Hematopoietic multipotent progenitor cell (in vitro differentiated cells): ENCODE data around the gene MEGF9. TPM values are rescaled to one million over a fixed set of nuclear protein-coding genes. Genes with fewer than 3 reads are reported as not detected.
A peak's percentile ranks its signal among the peaks of the same experiment; 100 is the strongest.
"Not testable (repeated sequence)": the region's sequence is repeated elsewhere in the genome, so short reads cannot be mapped to it uniquely, and the experiment has no call there.

Experiments used
- DNase-seq, 3 donors: peaks; one replicate each; pipeline ENCODE4 v3.0.0-alpha.2; 2011 to 2015; ENCODE audit warnings: low read depth in 2 of 3, low spot score in 2 of 3
- total RNA-seq: library from RNA; depleted of rRNA; stranded (reverse); fragments of >200 nt; gene quantifications from one replicate; pipeline ENCODE4 v1.2.3, GENCODE V29; 2012

MEGF9 gene
- 7.3 TPM for total RNA-seq

GRCh38 chr9:120714088-120714845 lies at the start of gene MEGF9:
Gene MEGF9 (minus strand): TSS chr9:120714470. CDS start chr9:120714358, 112 bp downstream.
- peak; percentile 77 to 98 (median 97) for DNase-seq

GRCh38 chr9:120761006-120761405 lies 46.7 kb upstream of the MEGF9 start:
- no peak for DNase-seq

- DNase-seq: no peak
Measured at GRCh38 chr9:120759755-120760400, 45.6 kb upstream of the MEGF9 start.

- DNase-seq: no peak
Measured at GRCh38 chr9:120758544-120758943, 44.3 kb upstream of the MEGF9 start.

GRCh38 chr9:120757026-120757913 lies 43.0 kb upstream of the MEGF9 start:
- peak in 1 of 3 donors; percentile 33 for DNase-seq

GRCh38 chr9:120756531-120756930 lies 42.3 kb upstream of the MEGF9 start:
- DNase-seq: no peak

- peak; percentile 50 to 80 (median 59) for DNase-seq
Measured at GRCh38 chr9:120755810-120756434, 41.7 kb upstream of the MEGF9 start.

GRCh38 chr9:120755044-120755443 lies 40.8 kb upstream of the MEGF9 start:
- DNase-seq: no peak

GRCh38 chr9:120750421-120750820 lies 36.2 kb upstream of the MEGF9 start:
- no peak for DNase-seq

GRCh38 chr9:120746366-120746765 lies 32.1 kb upstream of the MEGF9 start:
- DNase-seq: not testable (repeated sequence)

- DNase-seq: no peak
Measured at GRCh38 chr9:120745278-120745677, 31.0 kb upstream of the MEGF9 start.

- DNase-seq: peak in 1 of 3 donors; percentile 43
Measured at GRCh38 chr9:120742951-120743416, 28.7 kb upstream of the MEGF9 start.

- DNase-seq: no peak
Measured at GRCh38 chr9:120741701-120742100, 27.4 kb upstream of the MEGF9 start.

GRCh38 chr9:120741191-120741590 lies 26.9 kb upstream of the MEGF9 start:
- no peak for DNase-seq

GRCh38 chr9:120740132-120740531 lies 25.9 kb upstream of the MEGF9 start:
- no peak for DNase-seq

GRCh38 chr9:120737416-120738165 lies 23.3 kb upstream of the MEGF9 start:
- no peak for DNase-seq

- no peak for DNase-seq
Measured at GRCh38 chr9:120736881-120737280, 22.6 kb upstream of the MEGF9 start.

GRCh38 chr9:120735415-120736126 lies 21.3 kb upstream of the MEGF9 start:
- DNase-seq: peak in 1 of 3 donors; percentile 50
